AG08395 (cell line): ENCODE data around the gene LGALS14.

Experiments
- DNase-seq: peaks from one replicate; pipeline ENCODE4 v3.0.0; 2012; ENCODE audit warnings: mixed read lengths, low spot score

Gene LGALS14

DNA sequence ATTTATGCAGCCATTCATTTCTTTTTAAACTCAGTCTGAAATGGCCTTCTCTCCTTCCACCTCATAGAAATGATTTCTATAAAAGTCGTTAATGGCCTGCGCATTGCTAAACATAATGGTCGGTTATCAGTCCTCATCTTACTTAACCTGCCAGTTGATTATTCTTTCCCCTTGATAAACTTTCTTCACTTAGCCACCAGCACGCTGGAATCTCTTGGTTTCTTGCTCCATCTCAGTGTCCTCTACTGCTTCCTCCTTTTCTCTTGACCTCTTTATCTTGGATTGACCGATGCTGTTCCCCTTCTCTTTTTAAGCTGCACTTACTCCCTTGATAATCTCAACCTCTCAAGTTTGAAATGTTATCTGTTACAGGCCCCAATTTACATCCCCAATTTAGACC, 45.7 kb downstream of the LGALS14 start:
- no peak for DNase-seq

DNA sequence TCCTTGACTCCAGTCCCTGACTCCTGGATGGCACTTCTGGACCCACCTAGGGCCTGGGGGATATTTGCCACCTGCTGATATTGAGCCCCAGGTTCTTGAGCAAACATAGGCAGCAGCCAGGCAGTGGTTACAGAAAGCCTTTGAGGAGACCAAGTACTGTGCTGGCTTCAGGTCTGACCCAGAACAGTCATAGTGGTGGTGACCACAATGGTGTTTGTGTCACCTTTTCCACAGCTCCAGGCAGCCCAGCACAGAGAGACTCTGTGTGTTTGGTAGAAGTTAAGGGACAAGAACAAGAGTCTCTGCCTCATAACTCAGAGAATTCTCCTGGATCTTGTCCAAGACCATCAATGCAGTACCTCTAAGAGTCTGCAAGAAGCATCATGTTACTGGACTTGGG, 48.1 kb downstream of the LGALS14 start:
- no peak for DNase-seq

DNA sequence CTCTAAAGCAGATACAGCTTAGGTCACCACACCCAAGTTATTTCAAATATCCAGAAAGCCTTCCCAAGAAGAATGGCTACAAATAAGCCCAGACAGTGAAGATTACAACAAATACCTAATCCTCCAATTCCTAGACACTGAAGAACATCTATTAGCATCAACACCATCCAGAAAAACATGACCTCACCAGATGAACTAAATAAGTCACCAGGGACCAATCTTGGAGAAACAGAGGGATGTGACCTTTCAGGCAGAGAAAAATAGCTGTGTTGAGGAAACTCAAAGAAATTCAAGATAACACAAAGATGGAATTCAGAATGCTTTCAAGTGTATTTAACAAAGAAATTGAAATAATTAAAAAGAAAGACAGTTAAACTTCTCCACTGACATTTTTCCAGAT, 48.5 kb downstream of the LGALS14 start:
- DNase-seq, result no peak

DNA sequence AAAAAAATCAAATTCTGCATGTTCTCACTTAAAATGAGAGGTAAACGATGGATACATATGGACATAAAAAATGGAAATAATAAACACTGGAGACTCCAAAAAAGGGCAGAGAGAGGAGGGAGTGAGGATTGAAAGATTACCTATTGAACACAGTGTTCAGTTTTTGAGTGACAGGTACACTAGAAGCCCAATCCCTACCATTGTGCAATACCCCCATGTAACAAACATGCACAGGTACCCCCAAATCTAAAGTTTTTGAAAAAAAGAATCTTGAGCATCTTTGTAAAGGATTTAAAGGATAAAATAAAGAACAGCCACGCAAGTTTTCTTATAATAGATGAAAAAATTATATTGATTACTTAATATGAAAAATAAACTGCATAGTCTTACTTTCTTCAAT, 50.3 kb downstream of the LGALS14 start:
- DNase-seq, result no peak

DNA sequence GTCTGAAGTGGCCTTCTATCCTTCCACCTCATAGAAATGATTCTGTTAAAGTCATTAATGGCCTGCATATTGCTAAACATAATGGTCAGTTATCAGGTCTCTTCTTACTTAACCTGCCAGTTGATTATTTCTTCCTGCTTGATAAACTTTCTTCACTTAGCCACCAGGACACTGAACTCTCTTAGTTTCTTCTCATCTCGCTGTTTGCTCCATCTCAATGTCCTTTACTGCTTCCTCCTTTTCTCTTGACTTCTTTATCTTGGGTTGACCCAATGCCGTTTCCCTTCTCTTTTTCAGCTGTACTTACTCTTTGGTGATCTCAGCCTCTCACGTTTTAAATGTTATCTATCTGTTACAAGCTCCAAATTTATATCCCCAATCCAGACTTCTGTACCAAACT, 50.7 kb downstream of the LGALS14 start:
- no peak for DNase-seq
